ENCODE data around the gene C1orf74.

The C1orf74 gene

DNA sequence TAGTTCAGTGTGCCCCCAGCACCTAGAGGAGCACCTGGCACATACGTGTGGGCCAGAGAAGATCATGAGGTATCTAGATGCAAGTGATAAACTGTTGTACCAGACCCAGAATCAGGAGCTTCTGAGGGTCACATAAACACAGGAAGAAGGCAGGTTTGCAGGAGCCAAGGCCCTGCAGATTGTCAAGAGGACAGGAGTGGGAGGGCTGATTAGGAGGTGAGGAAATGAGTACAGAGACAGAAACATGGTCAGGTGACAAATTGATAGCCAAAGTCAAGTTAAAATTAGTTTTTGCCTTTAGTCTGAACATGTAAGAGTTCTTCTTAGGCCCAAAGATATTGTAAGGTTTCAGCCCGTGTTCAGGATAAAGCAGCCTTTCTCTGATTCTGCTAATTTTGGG lies 42.5 kb downstream of the C1orf74 start:
- TF ChIP-seq ELF4 (IDR thresholded peaks at IDR 0.05) (no peak), SUZ12 (IDR thresholded peaks at IDR 0.05) (no peak), LEF1 (IDR thresholded peaks at IDR 0.05; ENCODE audit: borderline replicate concordance) (no peak), ARNT (IDR thresholded peaks at IDR 0.05) (no peak), ZNF384 (IDR thresholded peaks at IDR 0.05) (no peak), L3MBTL2 (conservative IDR thresholded peaks at IDR 0.05) (no peak), CTBP1 (IDR thresholded peaks at IDR 0.05; ENCODE audit: borderline replicate concordance) (no peak), NFRKB (IDR thresholded peaks at IDR 0.05) (no peak), SP1 (IDR thresholded peaks at IDR 0.05) (no peak), FOXK2 (IDR thresholded peaks at IDR 0.05) (no peak), TARDBP (IDR thresholded peaks at IDR 0.05) (no peak), HDGF (IDR thresholded peaks at IDR 0.05; ENCODE audit: borderline replicate concordance) (no peak), FOXM1 (IDR thresholded peaks at IDR 0.05; ENCODE audit: borderline replicate concordance) (no peak), FOXA1 (IDR thresholded peaks at IDR 0.05) (no peak), BHLHE40 (IDR thresholded peaks at IDR 0.05; ENCODE audit: borderline replicate concordance) (no peak)
- TF ChIP-seq, protein P1, sequence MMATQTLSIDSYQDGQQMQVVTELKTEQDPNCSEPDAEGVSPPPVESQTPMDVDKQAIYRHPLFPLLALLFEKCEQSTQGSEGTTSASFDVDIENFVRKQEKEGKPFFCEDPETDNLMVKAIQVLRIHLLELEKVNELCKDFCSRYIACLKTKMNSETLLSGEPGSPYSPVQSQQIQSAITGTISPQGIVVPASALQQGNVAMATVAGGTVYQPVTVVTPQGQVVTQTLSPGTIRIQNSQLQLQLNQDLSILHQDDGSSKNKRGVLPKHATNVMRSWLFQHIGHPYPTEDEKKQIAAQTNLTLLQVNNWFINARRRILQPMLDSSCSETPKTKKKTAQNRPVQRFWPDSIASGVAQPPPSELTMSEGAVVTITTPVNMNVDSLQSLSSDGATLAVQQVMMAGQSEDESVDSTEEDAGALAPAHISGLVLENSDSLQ (IDR thresholded peaks at IDR 0.05) = no peak
- ChIA-PET POLR2A (no interaction called here), CTCF (no interaction called here)
- no peak for DNase-seq (ENCODE audit: extremely low spot score)

- TF ChIP-seq, protein P1 (IDR thresholded peaks at IDR 0.05) = peak; percentile 24; the same call in 1 of the 2 replicates
- no peak for TF ChIP-seq BHLHE40 (IDR thresholded peaks at IDR 0.05; ENCODE audit: borderline replicate concordance)
- DNase-seq (ENCODE audit: extremely low spot score) = no peak
- POLR2A ChIA-PET = no interaction called here
- CTCF ChIA-PET = no interaction called here
Observed at GRCh38 chr1:209741193-209741592, 43.2 kb downstream of the C1orf74 start.

- no peak for DNase-seq (ENCODE audit: extremely low spot score)
- POLR2A ChIA-PET = no interaction called here
- TF ChIP-seq SUZ12 (IDR thresholded peaks at IDR 0.05) = no peak
- TF ChIP-seq L3MBTL2 (conservative IDR thresholded peaks at IDR 0.05) = no peak
- no peak for TF ChIP-seq HDGF (IDR thresholded peaks at IDR 0.05; ENCODE audit: borderline replicate concordance)
- no peak for TF ChIP-seq ZNF384 (IDR thresholded peaks at IDR 0.05)
- no peak for TF ChIP-seq TARDBP (IDR thresholded peaks at IDR 0.05)
- TF ChIP-seq BHLHE40 (IDR thresholded peaks at IDR 0.05; ENCODE audit: borderline replicate concordance) = no peak
- no peak for TF ChIP-seq CTBP1 (IDR thresholded peaks at IDR 0.05; ENCODE audit: borderline replicate concordance)
- TF ChIP-seq, protein P1 (IDR thresholded peaks at IDR 0.05) = no peak
- CTCF ChIA-PET = no interaction called here
Observed at GRCh38 chr1:209738270-209738669, 46.1 kb downstream of the C1orf74 start.

DNA sequence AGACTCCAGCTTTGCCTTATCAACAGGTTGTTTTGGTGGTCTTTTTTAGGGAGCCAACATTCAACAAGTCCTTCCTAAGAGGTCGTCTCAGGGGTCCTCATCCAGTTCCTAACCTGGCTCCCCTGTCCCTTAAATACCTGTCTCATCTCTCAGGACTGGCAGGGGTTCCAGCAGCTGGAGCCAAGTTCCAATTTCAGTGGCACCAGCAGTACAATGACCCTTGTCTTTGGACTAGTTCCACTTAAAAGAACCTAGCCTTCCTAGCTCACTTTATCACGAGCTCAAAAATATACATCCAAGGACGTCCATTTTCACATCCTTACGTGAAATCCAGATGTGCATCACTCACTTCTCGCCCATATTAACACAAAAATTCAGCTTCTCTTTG lies 47.2 kb downstream of the C1orf74 start:
- ChIA-PET CTCF (interaction anchor here (0.6 kb wide), 2 partner anchors 70 to 1909 kb away, joined by 3 to 9 read pairs; no protein-coding TSS in a partner anchor), POLR2A (no interaction called here)
- TF ChIP-seq ELF4 (IDR thresholded peaks at IDR 0.05) (no peak), NFRKB (IDR thresholded peaks at IDR 0.05) (no peak), SUZ12 (IDR thresholded peaks at IDR 0.05) (no peak), FOXK2 (IDR thresholded peaks at IDR 0.05) (no peak), ARNT (IDR thresholded peaks at IDR 0.05) (no peak), LEF1 (IDR thresholded peaks at IDR 0.05; ENCODE audit: borderline replicate concordance) (no peak), FOXM1 (IDR thresholded peaks at IDR 0.05; ENCODE audit: borderline replicate concordance) (no peak), SP1 (IDR thresholded peaks at IDR 0.05) (no peak), BHLHE40 (IDR thresholded peaks at IDR 0.05; ENCODE audit: borderline replicate concordance) (no peak), HDGF (IDR thresholded peaks at IDR 0.05; ENCODE audit: borderline replicate concordance) (no peak), CTBP1 (IDR thresholded peaks at IDR 0.05; ENCODE audit: borderline replicate concordance) (no peak), TARDBP (IDR thresholded peaks at IDR 0.05) (no peak), L3MBTL2 (conservative IDR thresholded peaks at IDR 0.05) (no peak), ZNF384 (IDR thresholded peaks at IDR 0.05) (no peak), FOXA1 (IDR thresholded peaks at IDR 0.05) (no peak)
- TF ChIP-seq, protein P1 (IDR thresholded peaks at IDR 0.05) = no peak
- DNase-seq (ENCODE audit: extremely low spot score) = no peak

DNA sequence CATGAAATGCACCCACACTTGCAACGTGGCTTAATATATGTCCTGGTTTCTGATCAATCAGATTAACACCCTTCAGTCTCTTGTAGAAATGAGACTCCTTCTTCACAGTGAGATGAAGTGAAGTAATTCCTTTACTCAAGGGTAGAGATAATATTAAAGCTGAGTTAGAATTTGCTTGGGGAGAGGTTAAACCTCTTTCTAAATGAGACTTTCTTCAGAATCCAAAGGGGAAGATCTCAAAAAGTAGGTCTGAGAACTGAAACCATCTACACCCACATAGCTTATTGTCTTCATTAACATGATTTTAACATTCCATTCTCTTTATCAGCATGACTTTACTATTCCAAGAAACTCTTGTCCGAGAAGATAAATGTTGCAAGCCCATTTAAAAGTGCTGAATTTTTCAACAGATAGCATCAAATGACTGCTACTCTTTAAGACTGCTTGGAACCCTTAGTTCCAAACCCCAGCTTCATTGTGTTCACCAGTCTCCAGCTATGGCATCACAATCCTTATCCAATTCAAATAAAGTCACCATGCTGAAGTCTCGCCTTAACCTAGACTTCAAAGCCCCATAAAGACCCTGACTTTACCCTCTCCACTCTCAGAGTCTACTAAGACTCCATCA lies 47.8 kb downstream of the C1orf74 start:
- ChIA-PET POLR2A (no interaction called here), CTCF (interaction anchor here (0.6 kb wide), 1 partner anchor 70 kb away, joined by 9 read pairs; no protein-coding TSS in a partner anchor)
- no peak for DNase-seq (ENCODE audit: extremely low spot score)
- TF ChIP-seq FOXM1 (IDR thresholded peaks at IDR 0.05; ENCODE audit: borderline replicate concordance) (no peak), TARDBP (IDR thresholded peaks at IDR 0.05) (no peak), HDGF (IDR thresholded peaks at IDR 0.05; ENCODE audit: borderline replicate concordance) (no peak), LEF1 (IDR thresholded peaks at IDR 0.05; ENCODE audit: borderline replicate concordance) (no peak), FOXA1 (IDR thresholded peaks at IDR 0.05) (no peak), SP1 (IDR thresholded peaks at IDR 0.05) (no peak), L3MBTL2 (conservative IDR thresholded peaks at IDR 0.05) (no peak), BHLHE40 (IDR thresholded peaks at IDR 0.05; ENCODE audit: borderline replicate concordance) (no peak), FOXK2 (IDR thresholded peaks at IDR 0.05) (no peak), CTBP1 (IDR thresholded peaks at IDR 0.05; ENCODE audit: borderline replicate concordance) (no peak), NFRKB (IDR thresholded peaks at IDR 0.05) (no peak), ELF4 (IDR thresholded peaks at IDR 0.05) (no peak), ARNT (IDR thresholded peaks at IDR 0.05) (no peak), ZNF384 (IDR thresholded peaks at IDR 0.05) (no peak), SUZ12 (IDR thresholded peaks at IDR 0.05) (no peak)
- TF ChIP-seq, protein P1 (IDR thresholded peaks at IDR 0.05) = no peak
